ENCODE results near the gene ATP7A.

DNA sequence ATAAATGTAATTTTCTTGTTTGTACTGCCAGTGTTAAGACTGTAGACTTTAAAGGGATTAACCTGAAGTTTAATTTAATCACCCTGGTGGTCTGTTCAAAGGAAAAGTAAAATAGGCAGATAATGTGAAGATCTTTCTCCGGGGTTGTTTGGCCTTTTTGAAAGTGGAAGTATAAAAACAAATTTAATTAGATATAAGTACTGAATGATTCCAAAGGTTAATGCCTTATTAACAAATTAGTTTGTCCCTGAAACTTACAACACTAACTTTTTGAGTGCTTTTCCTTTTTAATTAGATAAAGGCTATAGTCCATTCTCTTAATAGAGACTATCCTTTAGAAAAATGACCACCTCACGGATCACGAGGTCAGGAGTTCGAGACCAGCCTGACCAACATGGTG is 69.4 kb downstream of the ATP7A start:
- TF ChIP-seq CTCF (IDR thresholded peaks at IDR 0.05; ENCODE audit: extremely low read depth in 1 of 2, insufficient read depth in 1 of 2, low read depth in 1 of 2, low read length in 2 of 2) = no peak
- no peak for TF ChIP-seq MAX (IDR thresholded peaks at IDR 0.05; ENCODE audit: insufficient read depth, insufficient read length)
- no peak for TF ChIP-seq FOS (IDR thresholded peaks at IDR 0.05; ENCODE audit: borderline replicate concordance, insufficient read depth, low read length)
- TF ChIP-seq JUN (IDR thresholded peaks at IDR 0.05; ENCODE audit: borderline replicate concordance, insufficient read depth, insufficient read length, low read depth) = no peak
- no peak for TF ChIP-seq EZH2 (IDR thresholded peaks at IDR 0.05; ENCODE audit: borderline replicate concordance, low read depth, low read length, severe bottlenecking)
- TF ChIP-seq GATA2 (IDR thresholded peaks at IDR 0.05; ENCODE audit: insufficient read depth, insufficient read length, low read depth, low read length) = no peak
- TF ChIP-seq POLR2AphosphoS5 (IDR thresholded peaks at IDR 0.05; ENCODE audit: insufficient read depth, low read depth, low read length) = no peak
